B cell (primary cell): ENCODE data around the gene NOS1AP. TPM values are rescaled to one million over a fixed set of nuclear protein-coding genes. Genes with fewer than 3 reads are reported as not detected.

Experiments
- ATAC-seq: fragments of 200-7000 bp; cut with Tn5 transposase; one replicate; pipeline ENCODE4 v1.10.0; 2021; ENCODE audit warnings: low read depth, mild to moderate bottlenecking, moderate number of reproducible peaks, moderate library complexity
- CTCF ChIA-PET: fragments of 350-600 bp; sonication (Branson Sonifier 250); formaldehyde crosslinking; loops from one replicate; lab custom pipeline; 2021; ENCODE audit warnings: antibody characterized with exemption, inconsistent platforms; lab: Charles Lee
- POLR2A ChIA-PET: fragments of 350-600 bp; sonication (Branson Sonifier 250); formaldehyde crosslinking; loops from one replicate; lab custom pipeline; 2021; ENCODE audit warnings: antibody characterized with exemption; lab: Charles Lee
- DNase-seq: peaks from one replicate; pipeline ENCODE4 v3.0.0; 2013
- H2AFZ ChIP-seq: 2 replicates; pipeline ENCODE4 v1.6.1; 2012; ENCODE audit warnings: mild to moderate bottlenecking, low read depth, low read length; ENCODE audit not compliant: insufficient read depth, poor library complexity, severe bottlenecking
- H3K27ac ChIP-seq, 2 donors: 1 replicate in 1 of 2; 2 replicates in 1 of 2; pipeline ENCODE4 v1.5.1; 2012 to 2013; ENCODE audit warnings: low read length in 2 of 2, mild to moderate bottlenecking in 2 of 2, moderate library complexity in 1 of 2
- H3K27me3 ChIP-seq, 4 experiments: fragments of 200-600 bp in 1 of 4; sonication (generic) in 1 of 4; replicated peaks in 1 of 4; 1 replicate in 2 of 4; 2 replicates in 2 of 4; pipeline versions ENCODE4 v1.6.1 to v1.7.0; 2013 to 2016; ENCODE audit warnings: low read length in 3 of 4, mild to moderate bottlenecking in 2 of 4, mixed read lengths in 1 of 4, moderate library complexity in 1 of 4; ENCODE audit not compliant: insufficient read depth in 4 of 4, control insufficient read depth in 3 of 4; ENCODE audit errors: control extremely low read depth in 1 of 4
- H3K36me3 ChIP-seq, 2 experiments: replicated peaks in 1 of 2; 1 replicate in 1 of 2; 2 replicates in 1 of 2; pipeline versions ENCODE4 v1.6.1 to v1.7.1; 2013; ENCODE audit warnings: low read length in 1 of 2; ENCODE audit not compliant: insufficient read depth in 2 of 2, control insufficient read depth in 1 of 2; ENCODE audit errors: control extremely low read depth in 1 of 2, extremely low read depth in 1 of 2
- H3K4me1 ChIP-seq, 2 donors: fragments of 200-600 bp in 1 of 2; sonication (generic) in 1 of 2; 1 replicate in 1 of 2; 2 replicates in 1 of 2; pipeline versions ENCODE4 v1.5.1 to v1.6.1; 2013 to 2017; ENCODE audit warnings: low read length in 2 of 2; ENCODE audit not compliant: control insufficient read depth in 2 of 2, insufficient read depth in 2 of 2
- H3K4me2 ChIP-seq: replicated peaks from 2 replicates; pipeline ENCODE3; 2012; ENCODE audit warnings: mild to moderate bottlenecking, low read depth, low read length; ENCODE audit not compliant: poor library complexity, severe bottlenecking
- H3K4me3 ChIP-seq, 5 experiments: fragments of 200-600 bp in 1 of 5; sonication (generic) in 1 of 5; 1 replicate in 3 of 5; 2 replicates in 2 of 5; pipeline versions ENCODE4 v1.5.1 to v1.7.0; 2011 to 2016; ENCODE audit warnings: low read length in 4 of 5, mild to moderate bottlenecking in 4 of 5, low read depth in 2 of 5, control low read depth in 1 of 5, moderate library complexity in 1 of 5; ENCODE audit not compliant: insufficient read depth in 1 of 5; ENCODE audit errors: control extremely low read depth in 1 of 5, extremely low read depth in 1 of 5
- H3K79me2 ChIP-seq: fragments of 200-600 bp; sonication (generic); one replicate; pipeline ENCODE4 v1.6.0; 2016; ENCODE audit warnings: low read length; ENCODE audit not compliant: control insufficient read depth, insufficient read depth
- H3K9ac ChIP-seq: fragments of 200-600 bp; sonication (generic); 2 replicates; pipeline ENCODE4 v1.6.1; 2017; ENCODE audit warnings: mild to moderate bottlenecking, low read length, moderate library complexity
- H3K9me3 ChIP-seq, 3 donors: one replicate each; pipeline versions ENCODE4 v1.6.1 to v1.7.1; 2013; ENCODE audit warnings: low read length in 2 of 3; ENCODE audit not compliant: control insufficient read depth in 2 of 3, insufficient read depth in 1 of 3; ENCODE audit errors: control extremely low read depth in 1 of 3
- H4K20me1 ChIP-seq: 2 replicates; pipeline ENCODE4 v1.6.0; 2012; ENCODE audit warnings: mild to moderate bottlenecking, low read length; ENCODE audit not compliant: insufficient read depth, control insufficient read depth, poor library complexity, severe bottlenecking
- H3K27ac Mint-ChIP-seq: one replicate; pipeline ENCODE4 v1.8.0; 2021; ENCODE audit warnings: mixed read lengths
- H3K27me3 Mint-ChIP-seq: one replicate; pipeline ENCODE4 v1.8.0; 2021; ENCODE audit warnings: mixed read lengths
- H3K4me1 Mint-ChIP-seq: one replicate; pipeline ENCODE4 v1.8.0; 2021; ENCODE audit warnings: mixed read lengths
- H3K4me3 Mint-ChIP-seq: one replicate; pipeline ENCODE4 v1.8.0; 2021; ENCODE audit warnings: mixed read lengths
- H3K9me3 Mint-ChIP-seq: one replicate; pipeline ENCODE4 v1.8.0; 2022; ENCODE audit warnings: mixed read lengths; ENCODE audit not compliant: insufficient read depth
- CTCF ChIP-seq: fragments of 200-600 bp; IDR thresholded peaks from one replicate; pipeline ENCODE4 v1.8.0; 2022; ENCODE audit warnings: antibody characterized with exemption, mild to moderate bottlenecking
- EZH2 ChIP-seq: IDR thresholded peaks from 2 replicates; pipeline ENCODE4 v1.6.1; 2012; ENCODE audit warnings: borderline replicate concordance, low read depth, mild to moderate bottlenecking, moderate library complexity, low read length; ENCODE audit not compliant: insufficient read depth, poor library complexity, severe bottlenecking
- WGBS: methylation state at CpG from one replicate; pipeline ENCODE4 v1.1.5; 2013; ENCODE audit warnings: missing lambda C conversion rate; ENCODE audit not compliant: insufficient coverage; 5-methylcytosine and 5-hydroxymethylcytosine counted together
- intact Hi-C: fragments of 100-400 bp; cut with micrococcal nuclease; formaldehyde crosslinking; loops from one replicate; pipeline ENCODE4 v1.10.0; 2022
- polyA plus RNA-seq: library from polyadenylated mRNA; depleted of rRNA; stranded (reverse); fragments of >200 nt; gene quantifications from 2 replicates; pipeline ENCODE4 v1.2.3, GENCODE V29; 2012
- total RNA-seq, 2 donors: library from RNA; stranded (reverse); fragments of 120-200 nt in 1 of 2; gene quantifications; 1 replicate in 1 of 2; 2 replicates in 1 of 2; pipeline versions ENCODE4 v1.2.3 to v1.2.4, GENCODE V29; 2013 to 2022

NOS1AP gene
- total and polyA plus RNA-seq, 2 donors (not counting 1 experiment from before 2014, with no cell fraction given): 0.32 TPM; not detected in 1

- H3K9ac ChIP-seq: no peak overlapping the region
- no peak overlapping the region for H2AFZ ChIP-seq
- no peak overlapping the region for H3K27ac ChIP-seq
- peaks cover 25% of the 10 kb centered on the region for H3K27me3 Mint-ChIP-seq
- no peak overlapping the region for H3K4me3 ChIP-seq
- TF ChIP-seq EZH2: no peak
- TF ChIP-seq CTCF: no peak
- no peaks in the 10 kb centered on the region for H3K36me3 ChIP-seq
- no peak overlapping the region for H3K4me2 ChIP-seq
- H3K9me3 ChIP-seq: no peaks in the 10 kb centered on the region
- DNase-seq (no peak), ATAC-seq (no peak)
- no peaks in the 10 kb centered on the region for H3K9me3 Mint-ChIP-seq
- ChIA-PET POLR2A (no interaction called here), CTCF (no interaction called here)
- no CpG with 5 or more reads among the region's 3 CpGs for WGBS
- H3K79me2 ChIP-seq: no peaks in the 10 kb centered on the region
- intact Hi-C loops: no loop called here
- H3K4me1 Mint-ChIP-seq: no peaks in the 10 kb centered on the region
- no peaks in the 10 kb centered on the region for H4K20me1 ChIP-seq
- no peak overlapping the region for H3K4me3 Mint-ChIP-seq
- no peak overlapping the region for H3K27ac Mint-ChIP-seq
- no peaks in the 10 kb centered on the region for H3K4me1 ChIP-seq
- H3K27me3 ChIP-seq: peaks cover 0 to 2% (median 0%) of the 10 kb centered on the region in 4 experiments
Measured at GRCh38 chr1:162347281-162347680, 277.8 kb downstream of the NOS1AP start.

GRCh38 chr1:162349635-162350330 is 280.3 kb downstream of the NOS1AP start:
- ChIA-PET POLR2A (no interaction called here), CTCF (no interaction called here)
- no peak overlapping the region for H3K27ac ChIP-seq

More at GRCh38 chr1:162349635-162350330, 280.3 kb downstream of the NOS1AP start:
- H3K36me3 ChIP-seq: no peaks in the 10 kb centered on the region
- H3K4me1 Mint-ChIP-seq: no peaks in the 10 kb centered on the region
- DNase-seq: no peak
- no peak overlapping the region for H3K27ac Mint-ChIP-seq
- WGBS: 74% methylated on average over 7 of the region's 11 CpGs
- no peaks in the 10 kb centered on the region for H3K79me2 ChIP-seq
- no peak overlapping the region for H3K9ac ChIP-seq
- no peaks in the 10 kb centered on the region for H3K4me1 ChIP-seq
- no peak overlapping the region for H3K4me2 ChIP-seq
- peaks cover 29% of the 10 kb centered on the region for H3K27me3 Mint-ChIP-seq
- intact Hi-C loops: no loop called here
- H3K9me3 ChIP-seq: no peaks in the 10 kb centered on the region
- no peak overlapping the region for H3K4me3 ChIP-seq
- H3K4me3 Mint-ChIP-seq: no peak overlapping the region
- ATAC-seq: no peak
- no peak for TF ChIP-seq EZH2
- TF ChIP-seq CTCF: no peak
- no peak overlapping the region for H2AFZ ChIP-seq
- H3K27me3 ChIP-seq: peaks cover 0 to 2% (median 0%) of the 10 kb centered on the region in 4 experiments
- no peaks in the 10 kb centered on the region for H4K20me1 ChIP-seq
- no peaks in the 10 kb centered on the region for H3K9me3 Mint-ChIP-seq
